Muscle of arm (tissue), 12 donors: ENCODE results near the gene TM9SF3. TPM values are rescaled to one million over a fixed set of nuclear protein-coding genes. Genes with fewer than 3 reads are reported as not detected.
"Not testable (repeated sequence)": the region's sequence is repeated elsewhere in the genome, so short reads cannot be mapped to it uniquely, and the experiment has no call there.

Experiments
- DNase-seq: peaks from one replicate; pipeline ENCODE4 v3.0.0-alpha.2; 2013
- polyA plus RNA-seq, 12 donors: library from polyadenylated mRNA; unstranded; fragments of 120-200 nt; gene quantifications; one replicate each; pipeline ENCODE4 v1.2.1, GENCODE V29; 2013; ENCODE audit not compliant: insufficient read length in 12 of 12

The TM9SF3 gene
- polyA plus RNA-seq, 12 donors = 82.7 to 149 (median 108) TPM; not detected in 1

- DNase-seq = no peak
These were observed 15.5 kb downstream of the TM9SF3 start for GRCh38 chr10:96570983-96571964.

- no peak for DNase-seq
These were observed 16.3 kb downstream of the TM9SF3 start for GRCh38 chr10:96570511-96570910.

GRCh38 chr10:96568402-96568801 lies 18.4 kb downstream of the TM9SF3 start:
- no peak for DNase-seq

GRCh38 chr10:96565774-96566173 lies 21.0 kb downstream of the TM9SF3 start:
- DNase-seq = no peak

- no peak for DNase-seq
These were observed 25.6 kb downstream of the TM9SF3 start for GRCh38 chr10:96560966-96561887.

DNA sequence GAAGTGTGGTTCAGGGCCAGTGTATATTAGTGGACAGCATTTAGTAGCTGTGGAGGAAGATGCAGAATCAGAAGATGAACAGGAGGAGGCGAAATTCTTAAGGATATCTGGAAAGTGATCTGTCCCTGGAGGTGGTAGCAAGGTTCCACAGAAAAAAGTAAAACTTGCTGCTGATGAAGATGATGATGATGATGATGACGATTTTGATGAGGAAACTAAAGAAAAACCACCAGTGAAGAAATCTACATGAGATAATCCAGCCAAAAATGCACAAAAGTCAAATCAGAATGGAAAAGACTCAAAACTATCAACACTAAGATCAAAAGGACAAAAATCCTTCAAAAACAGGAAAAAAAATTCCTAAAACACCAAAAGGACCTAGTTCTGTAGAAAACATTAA lies 26.3 kb downstream of the TM9SF3 start:
- no peak for DNase-seq

- DNase-seq = peak; percentile 15
These were observed 30.8 kb downstream of the TM9SF3 start for GRCh38 chr10:96556003-96556402.

GRCh38 chr10:96555330-96555729 lies 31.5 kb downstream of the TM9SF3 start:
- no peak for DNase-seq

DNA sequence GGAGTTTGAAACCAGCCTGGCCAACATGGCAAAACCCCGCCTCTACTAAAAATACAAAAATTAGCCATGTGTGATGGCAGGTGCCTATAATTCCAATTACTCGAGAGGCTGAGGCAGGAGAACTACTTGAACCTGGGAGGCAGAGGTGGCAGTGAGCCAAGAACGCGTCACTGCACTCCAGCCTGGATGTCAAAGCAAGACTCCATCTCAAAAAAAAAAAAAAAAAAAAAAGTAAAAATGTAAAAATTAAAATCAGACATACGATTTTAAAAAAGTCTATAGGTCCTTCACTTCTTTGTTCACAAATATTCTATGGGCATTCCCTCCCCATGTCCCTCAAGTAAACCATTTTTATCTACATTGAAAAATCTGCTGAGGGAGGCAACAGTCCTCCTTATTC lies 38.2 kb downstream of the TM9SF3 start:
- DNase-seq = no peak

- not testable (repeated sequence) for DNase-seq
These were observed 41.3 kb downstream of the TM9SF3 start for GRCh38 chr10:96545558-96545957.

GRCh38 chr10:96541921-96542320 lies 44.9 kb downstream of the TM9SF3 start:
- DNase-seq = no peak

DNA sequence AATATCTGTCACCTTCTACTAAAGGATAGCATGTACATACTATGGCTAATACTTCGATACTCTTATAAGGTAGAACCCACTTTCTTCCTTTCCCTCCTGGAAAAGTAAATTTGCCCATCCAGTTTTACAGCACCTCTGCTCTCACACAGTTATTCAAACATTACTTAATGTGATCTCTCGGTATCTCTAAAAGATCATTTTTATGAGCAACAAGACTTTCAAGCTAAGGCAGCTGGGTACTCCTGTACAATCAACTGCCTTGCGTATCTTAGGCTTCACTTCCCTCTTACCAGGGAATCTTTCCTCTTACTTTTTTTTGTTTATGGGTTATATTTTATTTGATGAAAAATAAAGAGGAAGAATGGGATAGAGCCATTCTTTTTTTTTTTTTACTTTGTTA lies 46.6 kb downstream of the TM9SF3 start:
- DNase-seq = no peak

DNA sequence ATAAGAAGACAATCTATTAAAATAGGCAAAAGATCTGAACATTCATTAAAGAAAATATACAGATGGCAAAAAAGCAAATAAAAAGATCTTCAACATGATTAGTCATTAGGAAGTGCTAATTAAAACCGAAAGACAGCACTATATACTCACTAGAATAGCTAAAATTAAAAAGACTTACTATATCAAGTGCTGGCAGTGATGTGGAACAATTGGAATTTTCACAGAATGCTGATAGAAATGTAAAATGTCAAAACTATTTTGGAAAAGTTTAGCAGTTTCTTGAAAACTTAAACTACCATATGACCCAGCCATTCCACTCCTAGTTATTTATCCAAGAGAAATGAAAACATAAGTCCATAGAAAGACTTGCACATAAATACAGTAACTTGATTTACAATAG lies 48.1 kb downstream of the TM9SF3 start:
- DNase-seq = no peak

DNA sequence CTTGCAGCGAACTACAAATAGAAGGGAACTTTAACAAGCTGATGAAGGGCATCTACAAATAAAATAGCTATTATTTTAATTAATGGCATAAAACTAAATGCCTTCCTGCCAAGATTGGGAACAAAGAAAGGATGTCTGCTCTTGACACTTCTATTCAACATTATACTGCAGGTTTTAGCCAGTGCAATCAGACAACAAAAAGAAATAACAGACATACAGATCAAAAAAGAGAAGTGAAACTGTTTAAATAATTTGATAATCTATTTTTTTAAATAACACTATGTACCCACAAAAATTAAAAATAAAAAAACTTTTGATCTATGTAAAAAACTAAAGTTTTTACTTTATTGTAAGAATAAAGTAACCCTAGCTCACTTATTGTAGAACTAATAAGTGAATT lies 50.7 kb downstream of the TM9SF3 start:
- DNase-seq = no peak

DNA sequence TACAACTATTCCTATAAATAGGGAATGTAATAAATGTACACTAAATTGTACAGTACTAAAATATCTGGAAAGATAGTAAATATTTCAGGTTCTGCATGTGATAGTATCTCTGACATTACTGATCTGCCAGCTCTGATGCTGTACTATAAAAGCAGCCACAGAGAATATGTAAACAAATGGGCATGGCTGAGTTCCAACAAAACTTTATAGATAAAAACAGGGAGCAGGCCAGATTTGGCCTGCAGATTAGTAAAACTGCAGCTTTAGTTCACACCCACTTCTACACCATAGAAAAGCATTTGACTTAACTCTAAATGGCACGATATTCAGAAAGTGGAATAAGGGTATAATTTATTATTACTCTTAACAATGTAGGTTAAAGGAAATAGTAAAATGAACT lies 54.3 kb downstream of the TM9SF3 start:
- DNase-seq = no peak

GRCh38 chr10:96529634-96530279 lies 57.1 kb downstream of the TM9SF3 start:
- no peak for DNase-seq

DNA sequence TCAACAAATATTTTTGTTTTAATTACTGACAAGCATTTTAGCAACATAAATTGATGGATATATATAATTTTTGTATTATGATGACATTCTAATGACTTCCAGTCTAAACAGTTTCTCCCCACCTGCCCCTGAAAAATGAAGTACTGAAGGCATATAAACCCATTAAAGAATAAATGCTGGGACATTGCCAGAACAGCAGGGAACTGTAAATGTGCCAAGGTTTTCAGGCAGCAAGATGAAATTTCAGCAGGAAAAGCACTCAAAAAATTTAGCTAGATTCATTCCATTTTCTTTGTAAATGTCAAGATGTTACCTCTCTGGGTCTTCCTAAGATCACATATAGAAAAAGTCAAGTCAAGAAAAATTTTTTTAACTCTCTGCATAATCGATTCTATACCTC lies 62.1 kb downstream of the TM9SF3 start:
- DNase-seq = no peak

DNA sequence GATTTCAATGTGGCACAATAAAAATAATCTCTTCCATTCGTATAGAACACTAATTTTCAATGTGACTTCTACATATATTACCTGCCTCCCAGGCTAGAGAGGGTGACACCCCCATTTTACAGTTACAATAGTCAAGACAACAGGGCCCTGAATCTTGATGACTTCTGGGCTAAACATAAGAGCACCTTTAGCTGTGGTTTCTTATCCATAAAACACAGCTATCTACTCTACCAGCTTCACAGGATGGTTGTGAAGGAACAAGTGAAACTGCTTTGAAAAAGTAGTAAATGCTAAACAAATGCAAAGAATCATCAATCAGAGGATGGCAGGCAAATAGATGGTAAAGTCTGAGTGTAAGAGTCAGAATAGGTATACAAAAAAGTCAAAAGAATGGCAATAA lies 69.5 kb downstream of the TM9SF3 start:
- no peak for DNase-seq

DNA sequence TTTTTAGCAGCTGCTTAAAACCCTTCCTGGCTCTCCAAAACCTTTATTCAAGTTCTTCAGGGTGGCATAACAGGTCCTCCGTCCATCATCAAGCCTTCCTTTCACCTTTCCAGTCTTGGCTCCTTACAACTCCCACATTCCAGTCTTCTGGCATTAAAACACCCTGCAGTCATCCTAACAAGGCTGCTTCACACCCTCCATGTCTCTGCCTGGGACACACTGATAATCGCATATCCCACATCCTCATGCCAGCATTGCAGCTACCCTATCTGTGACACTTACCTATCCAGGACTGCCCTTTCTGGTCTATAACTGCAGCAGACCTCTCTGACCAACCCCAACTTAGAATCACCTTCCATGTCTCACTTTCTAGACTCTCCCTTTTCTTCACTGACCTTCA lies 70.5 kb downstream of the TM9SF3 start:
- no peak for DNase-seq

GRCh38 chr10:96513698-96514561 lies 72.9 kb downstream of the TM9SF3 start, which contains the start of gene TLL2:
Gene TLL2 (minus strand): TSS chr10:96513926. CDS start chr10:96513685, 241 bp downstream.
- DNase-seq = peak; percentile 71

GRCh38 chr10:96513305-96513697 lies 73.5 kb downstream of the TM9SF3 start:
- DNase-seq = no peak
